Loucy (cell line): Measurements from ENCODE around the gene ARIH2.

ENCODE experiments used
- CTCF ChIP-seq: fragments of 200-600 bp; sonication (generic); conservative IDR thresholded peaks from 2 replicates; pipeline ENCODE4 v1.5.1; 2014; ENCODE audit warnings: mild to moderate bottlenecking, antibody characterized with exemption, low read length
- EZH2phosphoT487 ChIP-seq: fragments of 200-600 bp; IDR thresholded peaks from 2 replicates; pipeline ENCODE4 v1.6.1; 2018; ENCODE audit warnings: antibody characterized with exemption, mild to moderate bottlenecking, moderate library complexity, borderline replicate concordance

GRCh38 chr3:49016414-49017228 is 98.0 kb downstream of the ARIH2 start:
- TF ChIP-seq CTCF (no peak), EZH2phosphoT487 (no peak)
